Chondrocyte (in vitro differentiated cells): ENCODE measurements around the gene DUOX1. TPM values are rescaled to one million over a fixed set of nuclear protein-coding genes. Genes with fewer than 3 reads are reported as not detected.

Experiments
- DNase-seq: peaks from one replicate; pipeline ENCODE4 v3.0.0; 2021; ENCODE audit warnings: mixed read lengths, low spot score
- H3K27ac Mint-ChIP-seq: one replicate; pipeline ENCODE4 v1.8.0; 2021; ENCODE audit warnings: mild to moderate bottlenecking, moderate library complexity, mixed read lengths; ENCODE audit not compliant: unreplicated experiment
- H3K27me3 Mint-ChIP-seq: 2 replicates; pipeline ENCODE4 v1.8.0; 2021; ENCODE audit warnings: low read depth, mixed read lengths
- H3K36me3 Mint-ChIP-seq: 2 replicates; pipeline ENCODE4 v1.8.0; 2021; ENCODE audit warnings: low read depth, mixed read lengths
- H3K4me1 Mint-ChIP-seq: 2 replicates; pipeline ENCODE4 v1.8.0; 2021; ENCODE audit warnings: low read depth, mild to moderate bottlenecking, mixed read lengths
- H3K4me3 Mint-ChIP-seq: one replicate; pipeline ENCODE4 v1.8.0; 2021; ENCODE audit warnings: mild to moderate bottlenecking, moderate library complexity, mixed read lengths; ENCODE audit not compliant: unreplicated experiment
- H3K9me3 Mint-ChIP-seq: 2 replicates; pipeline ENCODE4 v1.8.0; 2021; ENCODE audit warnings: low read depth, mixed read lengths
- total RNA-seq: library from RNA; stranded (reverse); gene quantifications from 3 replicates; pipeline ENCODE4 v1.2.1, GENCODE V29; 2021
- TF ChIP-seq, protein P1 (sequence below): fragments of 200-600 bp; sonication (generic); IDR thresholded peaks from 2 replicates; pipeline ENCODE4 v1.5.0; 2021; ENCODE audit warnings: antibody characterized with exemption, mild to moderate bottlenecking, moderate library complexity

Gene DUOX1
- total RNA-seq, 1 donor from 2014 or later = not detected

- Mint-ChIP-seq H3K27me3 (peaks cover 33% of the 10 kb centered on the region), H3K36me3 (no peaks in the 10 kb centered on the region), H3K4me1 (peaks cover 14% of the 10 kb centered on the region), H3K4me3 (no peak overlapping the region), H3K9me3 (no peaks in the 10 kb centered on the region), H3K27ac (no peak overlapping the region)
- DNase-seq = no peak
- TF ChIP-seq, protein P1, sequence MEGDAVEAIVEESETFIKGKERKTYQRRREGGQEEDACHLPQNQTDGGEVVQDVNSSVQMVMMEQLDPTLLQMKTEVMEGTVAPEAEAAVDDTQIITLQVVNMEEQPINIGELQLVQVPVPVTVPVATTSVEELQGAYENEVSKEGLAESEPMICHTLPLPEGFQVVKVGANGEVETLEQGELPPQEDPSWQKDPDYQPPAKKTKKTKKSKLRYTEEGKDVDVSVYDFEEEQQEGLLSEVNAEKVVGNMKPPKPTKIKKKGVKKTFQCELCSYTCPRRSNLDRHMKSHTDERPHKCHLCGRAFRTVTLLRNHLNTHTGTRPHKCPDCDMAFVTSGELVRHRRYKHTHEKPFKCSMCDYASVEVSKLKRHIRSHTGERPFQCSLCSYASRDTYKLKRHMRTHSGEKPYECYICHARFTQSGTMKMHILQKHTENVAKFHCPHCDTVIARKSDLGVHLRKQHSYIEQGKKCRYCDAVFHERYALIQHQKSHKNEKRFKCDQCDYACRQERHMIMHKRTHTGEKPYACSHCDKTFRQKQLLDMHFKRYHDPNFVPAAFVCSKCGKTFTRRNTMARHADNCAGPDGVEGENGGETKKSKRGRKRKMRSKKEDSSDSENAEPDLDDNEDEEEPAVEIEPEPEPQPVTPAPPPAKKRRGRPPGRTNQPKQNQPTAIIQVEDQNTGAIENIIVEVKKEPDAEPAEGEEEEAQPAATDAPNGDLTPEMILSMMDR = no peak
Measured at GRCh38 chr15:45122719-45123118, 7.1 kb upstream of the DUOX1 start.

- Mint-ChIP-seq H3K27me3 (peaks cover 40% of the 10 kb centered on the region), H3K4me3 (no peak overlapping the region), H3K36me3 (no peaks in the 10 kb centered on the region), H3K9me3 (no peaks in the 10 kb centered on the region), H3K4me1 (peaks cover 7% of the 10 kb centered on the region), H3K27ac (no peak overlapping the region)
- no peak for DNase-seq
- TF ChIP-seq, protein P1 = no peak
Measured at GRCh38 chr15:45123397-45123796, 6.4 kb upstream of the DUOX1 start.

DNA sequence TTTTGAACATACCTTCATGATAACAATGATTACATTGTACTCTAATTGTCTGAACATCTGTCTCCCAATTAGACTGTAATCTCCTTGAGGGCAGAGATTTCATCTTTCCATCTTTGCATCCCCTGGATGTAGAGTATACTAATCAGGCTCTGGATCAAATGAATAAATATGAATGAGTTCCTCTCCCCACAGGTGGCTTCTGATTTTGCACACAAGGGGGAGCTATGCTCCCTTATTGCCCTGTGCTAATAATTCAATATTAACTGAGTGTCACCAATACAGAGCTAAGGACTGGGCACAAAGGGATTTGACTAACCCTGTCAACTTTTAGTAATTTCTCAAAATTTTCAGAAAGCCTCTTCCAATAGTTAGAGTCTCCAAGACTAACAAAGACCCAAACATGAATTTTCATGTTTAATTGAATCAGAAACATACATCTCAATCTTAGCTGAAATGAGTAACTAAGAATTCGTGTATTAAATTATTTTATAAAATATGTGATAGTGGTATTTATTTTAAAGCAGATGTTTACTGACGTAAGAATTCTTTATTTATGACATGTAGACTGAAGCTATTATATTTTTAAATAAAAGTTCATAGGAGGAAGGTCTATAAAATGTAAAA is 3.1 kb upstream of the DUOX1 start:
- DNase-seq = no peak
- TF ChIP-seq, protein P1 = peak; percentile 77
- H3K9me3 Mint-ChIP-seq = no peaks in the 10 kb centered on the region
- H3K36me3 Mint-ChIP-seq = no peaks in the 10 kb centered on the region
- H3K4me3 Mint-ChIP-seq = no peak overlapping the region
- H3K4me1 Mint-ChIP-seq = peaks cover 7% of the 10 kb centered on the region
- H3K27ac Mint-ChIP-seq = no peak overlapping the region
- peaks cover 61% of the 10 kb centered on the region for H3K27me3 Mint-ChIP-seq

GRCh38 chr15:45128971-45129639 is 689 bp upstream of the DUOX1 start:
- Mint-ChIP-seq H3K9me3 (no peaks in the 10 kb centered on the region), H3K27me3 (peaks cover 67% of the 10 kb centered on the region)
- DNase-seq = no peak

GRCh38 chr15:45130291-45131000 is 652 bp downstream of the DUOX1 start:
- DNase-seq = no peak
- no peaks in the 10 kb centered on the region for H3K9me3 Mint-ChIP-seq
- TF ChIP-seq, protein P1 = no peak
- H3K4me1 Mint-ChIP-seq = no peaks in the 10 kb centered on the region
- no peak overlapping the region for H3K27ac Mint-ChIP-seq
- H3K27me3 Mint-ChIP-seq = peaks cover 66% of the 10 kb centered on the region
- H3K4me3 Mint-ChIP-seq = no peak overlapping the region
- peaks cover 1% of the 10 kb centered on the region for H3K36me3 Mint-ChIP-seq

More at GRCh38 chr15:45128971-45129639, 689 bp upstream of the DUOX1 start:
- Mint-ChIP-seq H3K4me3 (peak overlapping the region; percentile 26), H3K27ac (no peak overlapping the region), H3K36me3 (no peaks in the 10 kb centered on the region), H3K4me1 (no peaks in the 10 kb centered on the region)
- TF ChIP-seq, protein P1 = no peak
